Suprapubic skin (tissue), 3 donors: ENCODE measurements around the gene SLC12A2.

Experiments
- CTCF ChIP-seq, 2 donors: fragments of 200-600 bp in 1 of 2; fragments of 450-650 bp in 1 of 2; sonication (generic) in 1 of 2; IDR thresholded peaks; one replicate each; pipeline ENCODE4 v1.5.1; 2016 to 2019; ENCODE audit warnings: antibody characterized with exemption in 2 of 2, mild to moderate bottlenecking in 1 of 2, moderate library complexity in 1 of 2
- EP300 ChIP-seq: sonication (generic); formaldehyde crosslinking; IDR thresholded peaks from one replicate; pipeline ENCODE4 v1.6.1; 2017; ENCODE audit warnings: antibody characterized with exemption

- TF ChIP-seq CTCF (IDR thresholded peaks at IDR 0.05) (no peak), EP300 (no peak)
Observed at GRCh38 chr5:128123936-128124335, 40.4 kb downstream of the SLC12A2 start.
